Activated naive CD8-positive, alpha-beta T cell (primary cell): ENCODE data around the gene SLC16A1.
"Not testable (repeated sequence)": the region's sequence is repeated elsewhere in the genome, so short reads cannot be mapped to it uniquely, and the experiment has no call there.

Source experiments
- H3K27ac Mint-ChIP-seq: one replicate; pipeline ENCODE4 v1.8.0; 2021; ENCODE audit warnings: mixed read lengths
- H3K27me3 Mint-ChIP-seq: one replicate; pipeline ENCODE4 v1.8.0; 2021; ENCODE audit warnings: mixed read lengths
- H3K36me3 Mint-ChIP-seq: one replicate; pipeline ENCODE4 v1.8.0; 2021; ENCODE audit warnings: mixed read lengths
- H3K4me1 Mint-ChIP-seq: one replicate; pipeline ENCODE4 v1.8.0; 2021; ENCODE audit warnings: low read depth, mixed read lengths
- H3K4me3 Mint-ChIP-seq: one replicate; pipeline ENCODE4 v1.8.0; 2021; ENCODE audit warnings: mild to moderate bottlenecking, mixed read lengths
- H3K9me3 Mint-ChIP-seq: one replicate; pipeline ENCODE4 v1.8.0; 2021; ENCODE audit warnings: low read depth, mixed read lengths

Gene SLC16A1

GRCh38 chr1:112923234-112923958 lies 32.6 kb downstream of the SLC16A1 start:
- Mint-ChIP-seq H3K9me3 (no peaks in the 10 kb centered on the region), H3K4me1 (no peaks in the 10 kb centered on the region), H3K27me3 (no peaks in the 10 kb centered on the region), H3K4me3 (no peak overlapping the region), H3K36me3 (peaks cover 14% of the 10 kb centered on the region), H3K27ac (no peak overlapping the region)

GRCh38 chr1:112911506-112912220 lies 44.3 kb downstream of the SLC16A1 start:
- no peaks in the 10 kb centered on the region for H3K4me1 Mint-ChIP-seq
- no peak overlapping the region for H3K27ac Mint-ChIP-seq
- H3K9me3 Mint-ChIP-seq, result no peaks in the 10 kb centered on the region
- no peaks in the 10 kb centered on the region for H3K27me3 Mint-ChIP-seq
- no peak overlapping the region for H3K4me3 Mint-ChIP-seq
- peaks cover 25% of the 10 kb centered on the region for H3K36me3 Mint-ChIP-seq

GRCh38 chr1:112909847-112910246 lies 46.1 kb downstream of the SLC16A1 start:
- no peaks in the 10 kb centered on the region for H3K9me3 Mint-ChIP-seq
- no peaks in the 10 kb centered on the region for H3K27me3 Mint-ChIP-seq
- H3K4me1 Mint-ChIP-seq, result peaks cover 5% of the 10 kb centered on the region
- H3K4me3 Mint-ChIP-seq, result no peak overlapping the region
- no peak overlapping the region for H3K27ac Mint-ChIP-seq
- peaks cover 15% of the 10 kb centered on the region for H3K36me3 Mint-ChIP-seq

- no peaks in the 10 kb centered on the region for H3K9me3 Mint-ChIP-seq
- no peaks in the 10 kb centered on the region for H3K27me3 Mint-ChIP-seq
- H3K36me3 Mint-ChIP-seq, result peaks cover 4% of the 10 kb centered on the region
- H3K4me1 Mint-ChIP-seq, result peaks cover 20% of the 10 kb centered on the region
- no peak overlapping the region for H3K4me3 Mint-ChIP-seq
- H3K27ac Mint-ChIP-seq, result no peak overlapping the region
Measured at GRCh38 chr1:112906150-112906698, 49.8 kb downstream of the SLC16A1 start.

GRCh38 chr1:112905395-112906149 lies 50.4 kb downstream of the SLC16A1 start:
- no peak overlapping the region for H3K4me3 Mint-ChIP-seq
- H3K9me3 Mint-ChIP-seq, result no peaks in the 10 kb centered on the region
- H3K27ac Mint-ChIP-seq, result no peak overlapping the region

GRCh38 chr1:112904831-112905261 lies 51.1 kb downstream of the SLC16A1 start:
- H3K36me3 Mint-ChIP-seq, result no peaks in the 10 kb centered on the region
- H3K4me1 Mint-ChIP-seq, result peaks cover 20% of the 10 kb centered on the region
- no peaks in the 10 kb centered on the region for H3K9me3 Mint-ChIP-seq
- no peaks in the 10 kb centered on the region for H3K27me3 Mint-ChIP-seq
- H3K27ac Mint-ChIP-seq, result no peak overlapping the region
- no peak overlapping the region for H3K4me3 Mint-ChIP-seq

More at GRCh38 chr1:112905395-112906149, 50.4 kb downstream of the SLC16A1 start:
- Mint-ChIP-seq H3K4me1 (peaks cover 20% of the 10 kb centered on the region), H3K36me3 (no peaks in the 10 kb centered on the region), H3K27me3 (no peaks in the 10 kb centered on the region)

GRCh38 chr1:112904071-112904830 lies 51.7 kb downstream of the SLC16A1 start:
- H3K4me3 Mint-ChIP-seq, result no peak overlapping the region

GRCh38 chr1:112902221-112902620 lies 53.8 kb downstream of the SLC16A1 start:
- H3K27ac Mint-ChIP-seq, result no peak overlapping the region
- no peak overlapping the region for H3K4me3 Mint-ChIP-seq
- H3K36me3 Mint-ChIP-seq, result no peaks in the 10 kb centered on the region
- H3K4me1 Mint-ChIP-seq, result peaks cover 20% of the 10 kb centered on the region
- no peaks in the 10 kb centered on the region for H3K9me3 Mint-ChIP-seq
- no peaks in the 10 kb centered on the region for H3K27me3 Mint-ChIP-seq

More at GRCh38 chr1:112904071-112904830, 51.7 kb downstream of the SLC16A1 start:
- Mint-ChIP-seq H3K36me3 (no peaks in the 10 kb centered on the region), H3K27me3 (no peaks in the 10 kb centered on the region), H3K9me3 (no peaks in the 10 kb centered on the region), H3K27ac (no peak overlapping the region), H3K4me1 (peaks cover 20% of the 10 kb centered on the region)

- Mint-ChIP-seq H3K36me3 (no peaks in the 10 kb centered on the region), H3K27ac (no peak overlapping the region), H3K9me3 (peaks cover 4% of the 10 kb centered on the region), H3K4me3 (no peak overlapping the region), H3K4me1 (peaks cover 20% of the 10 kb centered on the region), H3K27me3 (no peaks in the 10 kb centered on the region)
Measured at GRCh38 chr1:112901387-112901786, 54.6 kb downstream of the SLC16A1 start.

- H3K9me3 Mint-ChIP-seq, result peaks cover 18% of the 10 kb centered on the region
- no peak overlapping the region for H3K4me3 Mint-ChIP-seq
- no peak overlapping the region for H3K27ac Mint-ChIP-seq
- H3K4me1 Mint-ChIP-seq, result no peaks in the 10 kb centered on the region
- H3K36me3 Mint-ChIP-seq, result peaks cover 13% of the 10 kb centered on the region
- no peaks in the 10 kb centered on the region for H3K27me3 Mint-ChIP-seq
Measured at GRCh38 chr1:112896783-112897182, 59.2 kb downstream of the SLC16A1 start.

GRCh38 chr1:112894561-112895011 lies 61.4 kb downstream of the SLC16A1 start:
- Mint-ChIP-seq H3K36me3 (peaks cover 13% of the 10 kb centered on the region), H3K27me3 (no peaks in the 10 kb centered on the region), H3K4me1 (no peaks in the 10 kb centered on the region), H3K27ac (no peak overlapping the region), H3K9me3 (peaks cover 18% of the 10 kb centered on the region), H3K4me3 (no peak overlapping the region)

- Mint-ChIP-seq H3K36me3 (peaks cover 13% of the 10 kb centered on the region), H3K9me3 (peaks cover 18% of the 10 kb centered on the region), H3K4me1 (no peaks in the 10 kb centered on the region), H3K4me3 (no peak overlapping the region), H3K27me3 (no peaks in the 10 kb centered on the region), H3K27ac (no peak overlapping the region)
Measured at GRCh38 chr1:112894010-112894292, 62.0 kb downstream of the SLC16A1 start.

GRCh38 chr1:112893288-112894009 lies 62.5 kb downstream of the SLC16A1 start:
- no peaks in the 10 kb centered on the region for H3K27me3 Mint-ChIP-seq
- peaks cover 13% of the 10 kb centered on the region for H3K36me3 Mint-ChIP-seq
- H3K4me1 Mint-ChIP-seq, result no peaks in the 10 kb centered on the region
- H3K4me3 Mint-ChIP-seq, result no peak overlapping the region
- peaks cover 18% of the 10 kb centered on the region for H3K9me3 Mint-ChIP-seq
- no peak overlapping the region for H3K27ac Mint-ChIP-seq

- H3K4me3 Mint-ChIP-seq, H3K36me3 Mint-ChIP-seq, H3K9me3 Mint-ChIP-seq, H3K27ac Mint-ChIP-seq, H3K27me3 Mint-ChIP-seq, H3K4me1 Mint-ChIP-seq: not testable (repeated sequence)
Measured at GRCh38 chr1:112889906-112890305, 66.1 kb downstream of the SLC16A1 start.
